ENCODE results near the gene SSU72.
"Not testable (repeated sequence)": the region's sequence is repeated elsewhere in the genome, so short reads cannot be mapped to it uniquely, and the experiment has no call there.

SSU72 gene

DNA sequence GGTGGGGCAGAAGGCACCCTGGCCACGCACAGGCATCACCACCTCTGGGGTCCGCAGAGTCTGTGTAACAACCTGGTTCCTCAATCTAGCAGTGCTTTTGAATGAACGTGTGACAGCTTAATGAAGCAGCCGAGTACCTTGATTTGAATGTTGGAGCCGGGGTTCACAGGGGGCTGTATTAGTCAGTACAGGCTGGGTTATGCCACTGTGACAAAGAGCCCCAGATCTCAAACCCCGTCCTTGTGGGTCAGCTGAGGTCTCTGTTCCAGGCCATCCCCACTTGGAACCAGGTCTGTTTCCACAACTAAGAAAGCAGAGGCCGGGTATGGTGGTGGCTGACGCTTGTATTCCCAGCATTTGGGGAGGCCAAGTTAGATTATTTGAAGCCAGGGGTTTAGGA is 44.7 kb downstream of the SSU72 start:
- H3K4me3 ChIP-seq (ENCODE audit: low read depth, low read length): no peak overlapping the region

DNA sequence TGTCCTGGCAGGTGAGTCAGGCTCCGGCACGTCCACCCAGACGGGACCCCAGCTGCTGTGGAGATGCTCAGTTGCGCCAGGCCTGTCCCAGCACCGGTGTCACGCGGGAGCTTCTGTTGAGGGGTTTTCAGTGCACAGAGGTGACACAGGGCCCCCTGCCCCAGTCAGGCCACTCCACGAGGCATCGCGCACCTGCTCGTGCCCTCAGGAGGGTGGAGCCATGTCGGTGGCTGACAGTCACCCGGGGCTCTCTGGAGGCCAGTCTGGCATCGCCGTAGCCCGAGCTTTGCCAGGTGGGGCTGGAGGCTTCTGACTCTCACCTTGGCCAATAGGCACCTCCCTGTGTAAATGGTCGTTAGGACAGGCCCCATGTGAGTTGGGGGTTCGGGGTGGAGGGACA is 45.3 kb downstream of the SSU72 start:
- H3K4me3 ChIP-seq (ENCODE audit: low read depth, low read length): no peak overlapping the region

DNA sequence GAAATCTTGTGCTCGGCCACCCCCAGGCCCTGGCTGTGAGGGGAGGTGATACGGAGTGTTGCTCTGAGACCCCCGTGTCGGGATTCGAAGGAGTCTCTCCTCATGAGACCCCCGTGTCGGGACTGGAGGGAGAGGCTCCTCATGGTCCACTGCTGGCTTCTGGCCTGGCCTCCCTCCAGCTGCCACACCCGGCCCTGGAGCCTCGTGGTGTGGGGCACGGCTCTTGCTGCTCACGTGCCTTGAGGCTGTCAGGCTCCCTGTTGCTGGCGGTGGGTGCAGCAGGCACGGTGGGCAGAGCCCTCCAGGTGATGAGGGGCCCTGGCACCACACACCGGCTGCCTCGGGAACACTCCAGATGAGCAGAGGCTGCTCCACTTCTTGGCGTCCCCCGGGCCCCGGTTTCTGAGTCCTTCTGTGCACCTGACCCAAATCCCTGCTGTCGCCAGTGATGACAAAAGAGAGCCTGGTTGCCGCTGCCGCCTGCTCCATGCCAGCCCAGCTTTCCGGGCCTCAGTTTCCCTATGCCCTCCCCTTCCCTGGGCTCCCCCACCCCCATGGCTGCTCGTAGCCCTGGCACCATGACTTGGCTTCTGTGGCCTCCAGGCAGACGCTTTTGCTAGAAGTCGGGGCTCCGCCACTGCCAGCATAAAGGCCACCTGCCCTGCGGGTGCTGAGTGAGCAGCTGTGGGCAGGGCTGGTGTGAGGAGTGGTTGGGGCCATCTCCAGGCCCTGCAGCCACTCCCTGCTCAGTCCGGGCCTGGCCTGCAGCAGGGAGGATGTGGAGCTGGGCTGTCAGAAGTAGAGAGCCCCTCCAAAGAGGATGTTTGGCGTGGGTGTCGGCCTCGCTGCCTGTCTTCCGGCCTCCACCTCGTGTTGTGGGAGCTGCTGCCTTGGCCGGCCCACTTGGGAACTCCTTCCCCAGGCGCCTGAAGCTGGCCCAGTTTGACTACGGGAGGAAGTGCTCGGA is 46.1 kb downstream of the SSU72 start:
- H3K4me3 ChIP-seq (ENCODE audit: low read depth, low read length): no peak overlapping the region

DNA sequence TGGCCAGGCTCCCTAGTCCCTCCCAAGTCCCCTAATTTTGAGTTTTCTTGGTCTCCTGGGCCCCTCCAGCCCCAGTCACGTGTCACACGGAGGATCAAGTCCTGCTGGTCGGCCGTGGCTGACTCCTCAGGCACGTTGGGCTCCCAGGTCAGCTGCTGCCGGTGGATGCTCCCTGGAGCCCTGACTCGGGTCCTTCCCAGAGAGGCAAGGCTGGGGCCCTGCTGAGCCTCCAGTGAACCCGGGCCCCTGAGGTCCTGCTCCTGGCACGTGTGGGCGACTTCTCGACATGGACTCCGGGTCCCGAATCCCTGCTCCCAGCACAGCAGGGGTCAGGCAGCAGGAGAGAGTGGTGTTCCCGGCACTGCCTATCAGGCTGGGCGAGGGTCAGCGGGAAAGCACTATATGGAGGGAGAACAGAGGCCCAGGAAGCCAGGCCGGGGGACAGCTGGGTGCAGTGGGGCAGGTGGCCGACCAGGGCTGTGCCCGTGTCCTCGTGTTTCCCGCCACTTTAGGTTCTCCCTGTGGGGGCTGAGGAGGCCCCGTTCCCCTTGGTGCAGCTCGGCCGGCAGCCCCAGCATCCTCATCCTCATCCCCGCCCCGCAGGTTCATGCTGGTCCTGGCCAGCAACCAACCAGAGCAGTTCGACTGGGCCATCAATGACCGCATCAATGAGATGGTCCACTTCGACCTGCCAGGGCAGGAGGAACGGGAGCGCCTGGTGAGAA is 47.4 kb downstream of the SSU72 start:
- no peak overlapping the region for H3K4me3 ChIP-seq (ENCODE audit: low read depth, low read length)

DNA sequence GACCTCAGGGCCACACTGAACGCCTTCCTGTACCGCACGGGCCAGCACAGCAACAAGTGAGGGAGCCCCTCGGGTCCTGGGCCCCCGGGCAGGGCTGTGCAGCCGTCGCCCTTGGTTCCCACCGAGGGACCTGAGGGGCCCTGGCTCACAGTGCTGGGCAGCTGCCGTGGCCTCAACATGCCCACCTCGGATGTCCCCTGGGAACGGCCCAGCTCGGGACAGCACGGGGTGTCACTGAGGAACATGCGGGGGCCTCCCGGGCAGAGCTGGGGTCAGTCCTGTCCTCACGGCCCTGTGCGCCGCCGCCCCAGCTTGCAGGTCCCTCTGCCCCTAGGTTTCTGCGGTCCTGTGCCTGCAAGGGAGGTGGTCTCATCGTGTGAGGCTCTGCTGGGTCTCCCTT is 48.2 kb downstream of the SSU72 start:
- not testable (repeated sequence) for H3K4me3 ChIP-seq (ENCODE audit: low read depth, low read length)

DNA sequence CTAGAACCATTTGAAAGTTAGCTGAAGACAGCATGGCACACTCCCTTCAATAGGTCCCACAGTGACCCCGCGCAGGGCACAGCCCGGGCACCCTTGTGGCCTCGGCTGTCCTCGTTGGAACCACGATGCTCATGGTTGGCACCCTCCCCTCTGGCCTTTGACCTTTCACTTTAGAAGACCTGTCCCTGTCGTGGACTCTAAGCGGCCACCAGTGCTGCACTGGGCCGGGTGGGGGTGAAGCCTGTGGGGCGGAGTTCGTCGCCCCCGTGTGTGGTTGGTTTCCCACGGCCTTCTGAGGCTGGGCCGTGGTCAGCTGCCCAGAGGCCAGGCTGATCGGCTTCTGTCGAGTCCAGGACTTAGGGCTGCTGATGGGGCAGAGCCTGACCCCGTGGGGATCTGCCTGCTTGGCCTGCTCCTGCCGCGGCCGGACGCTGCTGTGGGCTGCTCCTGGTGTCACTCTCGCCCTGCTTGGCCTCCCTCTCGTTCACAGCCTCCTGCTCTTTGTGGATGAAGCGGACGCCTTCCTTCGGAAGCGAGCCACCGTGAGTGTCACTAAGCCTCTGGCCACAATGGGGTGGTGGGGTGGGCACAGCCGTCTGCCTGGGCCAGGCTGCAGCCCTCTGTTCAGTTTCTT is 49.8 kb downstream of the SSU72 start:
- H3K4me3 ChIP-seq (ENCODE audit: low read depth, low read length): not testable (repeated sequence)

DNA sequence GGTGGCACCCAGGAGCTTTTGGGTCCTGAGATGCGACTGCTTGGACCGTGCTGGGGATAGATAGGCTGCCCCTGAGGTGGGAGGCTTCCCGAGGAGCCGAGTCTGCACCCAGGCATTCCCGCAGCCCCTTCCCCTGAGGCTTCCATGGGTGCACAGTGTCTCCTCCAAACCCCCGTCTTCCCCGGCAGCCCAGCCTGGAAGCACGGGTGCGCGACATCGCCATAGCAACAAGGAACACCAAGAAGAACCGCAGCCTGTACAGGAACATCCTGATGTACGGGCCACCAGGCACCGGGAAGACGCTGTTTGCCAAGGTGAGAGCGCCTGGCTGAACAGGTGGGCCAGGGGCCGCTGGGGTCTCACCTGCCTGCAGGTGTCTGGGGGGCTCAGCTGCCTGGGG is 51.0 kb downstream of the SSU72 start:
- H3K4me3 ChIP-seq (ENCODE audit: low read depth, low read length): not testable (repeated sequence)

DNA sequence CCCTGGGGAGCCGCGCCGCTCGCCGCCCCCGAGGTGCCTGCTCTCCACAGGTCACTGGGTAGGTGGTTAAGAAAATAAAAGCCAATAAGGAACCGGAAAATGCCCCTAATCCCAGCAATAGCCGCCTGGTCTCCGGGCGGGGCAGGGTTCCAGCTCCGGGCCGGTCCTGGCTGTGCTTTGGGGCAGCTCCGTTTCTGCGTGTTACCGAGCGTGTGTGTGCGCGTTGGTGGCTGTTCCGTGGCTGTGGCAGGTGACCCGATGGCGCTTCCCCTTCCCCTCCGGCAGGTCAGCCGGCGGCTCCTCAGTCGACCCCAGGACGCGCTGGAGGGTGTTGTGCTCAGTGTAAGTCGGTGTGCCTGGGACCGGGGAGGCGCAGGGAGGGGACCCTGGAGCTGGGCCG is 51.4 kb downstream of the SSU72 start:
- H3K4me3 ChIP-seq (ENCODE audit: low read depth, low read length): not testable (repeated sequence)

DNA sequence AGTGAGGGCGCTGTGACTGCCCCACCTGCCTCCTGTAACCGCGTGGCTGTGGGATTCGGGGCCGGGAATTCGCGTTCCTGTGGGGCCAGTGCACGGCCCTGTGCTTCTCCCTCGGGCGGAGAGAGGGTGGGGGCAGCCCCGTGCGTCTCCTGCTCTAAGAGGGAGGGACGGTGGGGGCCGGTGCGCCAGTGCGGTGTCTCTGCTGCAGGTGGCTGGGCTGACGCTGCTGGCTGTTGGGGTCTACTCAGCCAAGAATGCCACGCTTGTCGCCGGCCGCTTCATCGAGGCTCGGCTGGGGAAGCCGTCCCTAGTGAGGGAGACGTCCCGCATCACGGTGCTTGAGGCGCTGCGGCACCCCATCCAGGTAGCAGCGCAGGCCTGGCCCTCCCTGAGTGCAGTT is 52.1 kb downstream of the SSU72 start:
- not testable (repeated sequence) for H3K4me3 ChIP-seq (ENCODE audit: low read depth, low read length)

DNA sequence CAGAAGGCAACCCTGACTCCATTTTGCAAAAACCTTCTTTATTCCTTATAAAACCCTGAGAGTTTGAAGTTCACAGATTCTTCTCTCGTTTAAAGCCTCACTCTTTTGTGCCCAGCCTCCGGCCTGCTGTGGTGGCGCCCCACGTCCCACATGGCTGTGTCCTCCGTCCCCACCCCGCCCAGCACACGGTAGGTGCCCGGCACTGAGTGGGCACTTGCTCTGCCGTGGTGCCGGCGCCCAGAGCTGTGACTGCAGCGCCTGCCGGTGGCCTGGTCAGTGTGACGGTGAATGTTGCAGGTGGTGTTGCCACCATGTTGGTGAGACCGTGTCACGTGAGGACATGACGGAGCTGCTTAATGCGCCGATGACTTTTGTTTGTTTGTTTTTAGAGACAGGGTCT is 53.3 kb downstream of the SSU72 start:
- H3K4me3 ChIP-seq (ENCODE audit: low read depth, low read length): no peak overlapping the region

DNA sequence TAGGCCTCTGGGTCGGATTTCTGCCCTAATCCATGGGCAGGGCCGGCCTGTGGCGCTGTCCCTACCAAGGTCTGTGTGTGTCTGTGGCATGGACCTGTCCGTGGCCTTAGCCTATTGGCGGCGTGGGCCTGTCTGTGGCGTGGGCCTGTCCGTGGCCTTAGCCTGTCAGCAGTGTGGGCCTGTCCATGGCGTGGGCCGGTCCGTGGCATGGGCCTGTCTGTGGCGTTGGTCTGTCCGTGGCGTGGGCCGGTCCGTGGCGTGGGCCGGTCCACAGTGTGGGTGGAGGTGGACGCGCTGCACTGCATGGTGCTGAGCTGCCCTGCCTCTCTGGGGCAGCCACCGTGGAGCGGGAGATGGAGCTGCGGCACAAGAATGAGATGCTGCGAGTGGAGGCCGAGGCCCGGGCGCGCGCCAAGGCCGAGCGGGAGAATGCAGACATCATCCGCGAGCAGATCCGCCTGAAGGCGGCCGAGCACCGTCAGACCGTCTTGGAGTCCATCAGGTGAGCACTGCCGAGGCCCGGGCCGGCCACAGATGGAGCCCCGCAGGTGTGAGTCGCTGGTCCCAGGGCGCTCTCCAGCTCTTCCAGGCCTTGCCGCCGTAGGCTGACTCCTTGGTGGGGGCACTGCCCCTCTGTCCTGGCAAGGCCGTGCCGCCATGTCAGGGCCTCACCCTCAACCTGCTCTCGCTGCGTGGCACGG is 54.7 kb downstream of the SSU72 start:
- H3K4me3 ChIP-seq (ENCODE audit: low read depth, low read length): not testable (repeated sequence)

DNA sequence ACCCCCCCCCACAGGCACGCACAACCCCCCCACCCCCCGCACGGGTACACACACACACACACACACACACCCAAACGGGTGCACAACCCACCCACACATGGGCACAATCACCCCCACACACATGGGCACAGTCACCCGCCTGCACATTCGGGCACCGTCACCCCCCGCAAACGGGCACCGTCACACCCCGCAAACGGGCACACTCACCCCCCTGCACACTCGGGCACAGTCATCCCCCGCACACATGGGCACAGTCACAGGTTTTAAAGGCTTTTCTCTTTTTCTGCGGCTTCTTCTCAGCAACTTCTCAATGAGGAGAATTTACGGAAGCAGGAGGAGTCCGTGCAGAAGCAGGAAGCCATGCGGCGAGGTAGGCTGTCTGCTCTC is 56.0 kb downstream of the SSU72 start:
- H3K4me3 ChIP-seq (ENCODE audit: low read depth, low read length): not testable (repeated sequence)

DNA sequence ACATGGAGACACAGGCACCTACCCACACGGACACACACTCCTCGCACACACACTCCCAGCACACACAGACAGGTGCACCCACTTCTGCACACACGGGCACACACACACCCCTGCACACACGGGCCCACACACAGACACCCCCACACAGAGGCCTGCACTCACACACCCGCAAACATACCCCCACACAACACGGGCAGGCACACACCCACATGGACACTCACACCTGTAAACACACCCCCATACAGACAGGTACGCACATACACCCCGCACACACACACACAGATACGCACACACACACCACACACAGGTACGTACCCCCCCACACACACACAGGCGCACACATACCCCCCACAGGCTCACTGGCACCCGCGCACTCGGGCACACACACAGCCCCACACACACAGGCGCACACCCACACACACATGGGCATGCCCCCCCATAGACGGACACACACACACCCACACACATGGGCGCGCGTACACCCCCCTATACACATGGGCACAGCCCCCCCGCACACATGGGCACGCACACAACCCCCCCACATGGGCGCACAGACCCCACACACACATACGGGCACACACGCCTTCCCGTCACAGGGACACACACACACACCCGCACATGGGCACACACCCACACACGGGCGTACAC is 56.6 kb downstream of the SSU72 start:
- H3K4me3 ChIP-seq (ENCODE audit: low read depth, low read length): no peak overlapping the region

DNA sequence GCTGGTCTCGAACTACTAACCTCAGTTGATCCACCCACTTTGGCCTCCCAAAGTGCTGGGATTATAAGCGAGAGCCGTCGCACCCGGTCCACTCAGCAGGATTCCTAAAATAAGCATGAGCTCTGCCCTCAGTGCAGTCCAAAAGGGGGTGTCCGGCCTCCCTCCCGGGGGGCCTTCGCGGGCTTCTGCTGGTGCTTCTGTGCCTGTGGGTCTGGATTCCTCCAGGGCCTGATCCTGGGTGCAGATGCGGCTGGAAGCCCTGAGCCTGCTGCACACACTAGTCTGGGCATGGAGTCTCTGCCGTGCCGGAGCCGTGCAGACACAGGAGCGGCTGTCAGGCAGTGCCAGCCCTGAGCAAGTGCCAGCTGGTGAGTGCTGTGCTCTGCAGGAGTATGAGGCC is 57.7 kb downstream of the SSU72 start:
- not testable (repeated sequence) for H3K4me3 ChIP-seq (ENCODE audit: low read depth, low read length)

DNA sequence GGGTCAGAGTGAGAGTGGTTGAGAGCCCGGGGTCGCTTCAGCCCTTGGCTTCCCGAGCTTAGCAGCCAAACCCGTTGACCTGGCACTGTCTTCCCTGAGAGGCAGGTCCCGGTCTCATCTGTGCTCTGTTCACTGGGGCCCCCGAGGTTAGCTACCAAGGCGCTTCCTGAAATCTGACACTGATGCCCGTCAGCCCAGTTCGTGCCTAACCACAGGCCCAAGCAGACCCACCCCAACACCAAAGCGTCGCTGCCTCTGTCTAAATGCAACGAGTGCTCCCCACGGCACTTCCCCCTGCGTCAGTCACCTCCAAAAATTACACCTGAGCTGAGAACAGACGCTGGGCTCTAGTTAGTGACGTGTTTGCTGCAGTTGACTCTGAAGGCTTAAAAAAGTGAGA is 60.3 kb downstream of the SSU72 start:
- H3K4me3 ChIP-seq (ENCODE audit: low read depth, low read length): not testable (repeated sequence)

DNA sequence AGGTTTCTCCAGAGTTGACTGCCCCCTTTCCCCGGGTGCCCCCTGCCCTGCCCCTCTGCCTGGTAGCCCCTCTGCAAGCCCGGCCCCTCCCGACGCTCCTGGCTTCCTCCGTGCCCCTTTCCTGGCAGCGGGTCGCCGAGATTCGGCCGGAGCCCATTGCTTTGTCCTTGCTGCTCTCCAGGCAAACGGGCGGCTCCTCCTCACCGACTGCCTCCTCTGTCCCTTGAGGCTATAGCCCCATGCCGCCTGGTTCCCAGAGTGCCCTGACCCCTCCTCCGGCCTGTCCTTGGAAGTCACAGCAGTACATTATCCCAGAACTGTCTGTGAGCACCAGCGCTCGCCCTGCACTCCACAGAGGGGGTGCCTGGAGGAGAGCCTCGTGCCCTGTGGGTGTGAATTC is 61.0 kb downstream of the SSU72 start:
- H3K4me3 ChIP-seq (ENCODE audit: low read depth, low read length): not testable (repeated sequence)

DNA sequence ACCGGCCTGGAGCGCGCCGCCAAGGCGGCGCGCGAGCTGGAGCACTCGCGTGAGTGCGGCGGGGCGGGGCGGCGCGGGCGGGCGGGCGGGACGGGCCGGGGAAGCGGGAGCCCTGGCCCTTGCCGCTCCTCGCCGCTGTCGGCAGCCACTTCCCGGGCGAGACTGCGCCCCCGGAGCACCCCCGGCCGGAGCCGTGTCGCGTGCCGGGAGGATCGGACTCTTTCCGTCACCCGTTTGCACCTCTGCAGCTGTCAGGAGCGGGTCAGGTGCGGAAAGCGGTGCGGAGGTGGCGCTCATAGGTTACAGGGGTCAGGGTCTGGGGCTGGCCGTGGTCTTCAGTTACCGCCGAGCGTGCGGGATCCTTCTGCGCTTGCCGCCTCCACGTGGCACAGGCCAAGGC is 62.2 kb downstream of the SSU72 start:
- H3K4me3 ChIP-seq (ENCODE audit: low read depth, low read length): peak overlapping the region; percentile 51

DNA sequence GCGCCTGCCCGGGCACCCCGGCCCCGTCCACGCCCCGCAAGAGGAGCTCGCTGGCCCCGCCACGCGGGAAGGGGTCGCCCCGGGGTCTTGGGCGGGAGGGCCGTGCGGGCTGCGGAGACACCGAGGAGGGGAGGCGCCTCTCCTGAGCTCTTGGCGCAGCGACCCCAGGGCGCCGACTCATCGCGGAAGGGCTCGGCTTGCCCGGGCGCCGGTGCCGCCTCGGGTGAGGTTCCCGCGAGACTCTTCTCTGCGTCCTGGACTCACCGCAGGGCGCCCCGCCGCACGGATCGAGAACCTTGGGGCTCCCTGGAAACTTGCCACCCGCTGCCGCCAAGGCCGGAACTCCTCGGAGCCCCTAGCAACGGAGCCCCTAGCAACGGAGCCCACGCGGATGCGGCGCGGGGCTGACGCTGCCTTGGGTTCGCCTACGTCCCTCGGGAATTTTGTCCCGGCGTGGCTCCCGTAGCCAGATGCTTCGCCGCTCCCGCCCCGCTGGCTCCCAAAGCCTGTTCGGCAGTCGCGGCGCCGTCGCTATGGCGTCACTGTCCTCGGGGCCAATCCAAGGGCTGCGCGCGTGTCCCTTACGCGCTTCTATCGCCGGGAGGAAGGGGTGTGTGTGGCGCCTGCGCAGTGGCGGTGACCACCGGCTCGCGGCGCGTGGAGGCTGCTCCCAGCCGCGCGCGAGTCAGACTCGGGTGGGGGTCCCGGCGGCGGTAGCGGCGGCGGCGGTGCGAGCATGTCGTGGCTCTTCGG is 63.0 kb downstream of the SSU72 start, which contains the start of gene ATAD3A:
Gene ATAD3A (plus strand): TSS at position 630 of the 753 bp plus-strand sequence. CDS start 107 bp downstream, at position 737.
- H3K4me3 ChIP-seq (ENCODE audit: low read depth, low read length): peak within 1 kb of the TSS; percentile 71

DNA sequence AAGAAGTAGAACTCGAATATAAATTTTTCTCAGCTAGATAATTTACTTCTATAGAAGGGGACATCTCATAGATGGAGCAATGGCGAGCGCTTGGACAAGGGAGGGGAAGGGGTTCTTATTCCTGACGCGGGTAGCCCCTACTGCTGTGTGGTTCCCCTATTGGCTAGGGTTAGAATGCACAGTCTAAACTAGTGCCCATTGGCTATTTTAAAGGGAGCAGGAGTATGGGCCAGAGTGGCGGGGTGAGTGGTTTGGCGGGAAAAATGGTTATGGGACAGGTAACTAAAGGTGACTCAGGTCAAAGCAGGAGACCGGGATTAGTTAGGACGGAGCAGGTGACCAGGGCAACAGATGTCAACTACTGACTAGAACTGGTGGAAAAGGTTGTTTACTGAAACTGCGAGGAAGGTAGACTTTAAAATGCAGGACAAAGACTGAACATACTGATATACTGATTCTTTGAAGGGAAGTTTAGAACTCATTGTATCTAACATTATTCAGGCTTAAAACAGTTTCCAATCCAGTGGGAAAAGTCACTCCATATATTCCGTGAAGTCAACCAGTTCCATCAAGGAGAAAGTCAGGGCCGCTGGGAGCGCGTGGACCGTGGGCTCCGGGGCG is 63.6 kb downstream of the SSU72 start:
- peak overlapping the region; percentile 71 for H3K4me3 ChIP-seq (ENCODE audit: low read depth, low read length)

All from iPS-11a (cell line).